ENCODE results near the gene DCST2. TPM values are rescaled to one million over a fixed set of nuclear protein-coding genes. Genes with fewer than 3 reads are reported as not detected.

Gene DCST2
- total and polyA plus RNA-seq, 2 donors from 2014 or later, result 0.43 to 1.4 TPM

DNA sequence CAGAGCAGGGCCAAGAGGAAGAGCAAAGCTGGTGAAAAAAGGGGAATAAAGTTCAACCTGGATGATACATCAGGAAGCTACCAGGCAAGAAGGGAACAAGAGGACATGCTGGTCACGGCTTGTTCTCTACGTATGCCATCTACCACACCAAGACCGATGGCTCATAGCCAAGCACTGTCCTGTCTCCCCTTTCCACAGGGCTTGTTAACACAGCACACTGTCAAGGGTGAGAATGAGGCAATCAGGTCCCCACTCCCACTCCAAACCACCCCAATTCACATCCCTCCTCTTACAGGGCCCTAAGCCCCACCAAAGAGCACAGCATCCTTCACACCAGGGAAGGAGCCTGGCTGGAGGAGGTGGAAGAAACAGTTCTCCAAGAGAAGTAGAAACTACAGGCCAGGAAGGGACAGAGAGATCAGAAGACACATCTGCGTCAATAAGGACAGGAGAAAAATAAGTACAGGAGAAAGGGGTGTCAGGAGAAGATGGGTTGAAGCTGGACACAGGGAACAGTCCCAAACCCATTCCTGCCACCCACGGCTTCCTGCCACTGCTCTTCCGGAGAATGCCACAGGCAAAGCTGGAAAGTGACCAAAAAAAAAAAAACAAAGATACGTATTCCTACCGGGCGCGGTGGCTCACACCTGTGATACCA lies 62.1 kb downstream of the DCST2 start:
- TF ChIP-seq, protein P1, sequence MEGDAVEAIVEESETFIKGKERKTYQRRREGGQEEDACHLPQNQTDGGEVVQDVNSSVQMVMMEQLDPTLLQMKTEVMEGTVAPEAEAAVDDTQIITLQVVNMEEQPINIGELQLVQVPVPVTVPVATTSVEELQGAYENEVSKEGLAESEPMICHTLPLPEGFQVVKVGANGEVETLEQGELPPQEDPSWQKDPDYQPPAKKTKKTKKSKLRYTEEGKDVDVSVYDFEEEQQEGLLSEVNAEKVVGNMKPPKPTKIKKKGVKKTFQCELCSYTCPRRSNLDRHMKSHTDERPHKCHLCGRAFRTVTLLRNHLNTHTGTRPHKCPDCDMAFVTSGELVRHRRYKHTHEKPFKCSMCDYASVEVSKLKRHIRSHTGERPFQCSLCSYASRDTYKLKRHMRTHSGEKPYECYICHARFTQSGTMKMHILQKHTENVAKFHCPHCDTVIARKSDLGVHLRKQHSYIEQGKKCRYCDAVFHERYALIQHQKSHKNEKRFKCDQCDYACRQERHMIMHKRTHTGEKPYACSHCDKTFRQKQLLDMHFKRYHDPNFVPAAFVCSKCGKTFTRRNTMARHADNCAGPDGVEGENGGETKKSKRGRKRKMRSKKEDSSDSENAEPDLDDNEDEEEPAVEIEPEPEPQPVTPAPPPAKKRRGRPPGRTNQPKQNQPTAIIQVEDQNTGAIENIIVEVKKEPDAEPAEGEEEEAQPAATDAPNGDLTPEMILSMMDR (IDR thresholded peaks at IDR 0.05; ENCODE audit: borderline replicate concordance, extremely low read depth, insufficient read depth), result no peak
- intact Hi-C loops (cut with DNase I), result no loop called here

DNA sequence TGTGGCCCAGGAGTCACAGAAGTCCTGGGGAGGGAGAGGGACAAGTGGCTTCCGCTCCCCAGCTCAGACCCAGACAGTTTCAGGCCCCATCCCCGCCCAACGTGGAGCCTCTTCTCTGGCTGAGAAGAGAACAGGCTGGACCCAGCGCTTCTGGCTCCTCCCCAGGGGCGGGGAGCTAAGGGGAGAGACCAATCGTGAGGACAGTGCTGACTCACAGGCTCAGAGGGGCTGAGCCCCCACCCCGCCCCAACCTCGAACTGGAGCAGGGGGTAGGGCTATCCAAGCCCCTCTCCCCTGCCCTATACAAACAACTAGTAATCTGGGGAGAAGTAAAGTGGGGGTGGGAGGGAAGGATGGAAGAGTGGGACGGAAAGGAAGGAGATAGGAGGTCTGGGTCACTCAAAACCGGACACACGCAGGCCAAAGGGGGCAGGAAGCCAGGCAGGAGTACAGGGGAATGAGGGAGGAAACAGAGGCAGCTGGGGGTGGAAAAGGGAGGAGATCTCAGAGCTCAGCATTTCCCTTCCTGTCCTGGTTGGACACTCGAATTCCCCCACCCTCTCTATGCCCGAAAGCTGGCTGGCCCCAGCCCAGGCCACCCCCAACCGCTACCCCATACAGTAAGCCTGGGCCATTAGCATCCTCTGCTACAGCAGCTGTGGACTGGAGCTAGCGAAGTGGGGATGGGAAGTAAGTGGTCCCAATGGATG lies 62.8 kb downstream of the DCST2 start, which contains the start of gene SHC1:
TSS of gene SHC1 (minus strand) at position 117 of the 710 bp plus-strand sequence. CDS start 221 bp downstream, outside the sequence.
- H3K4me3 ChIP-seq (ENCODE audit: low read length in 3 of 3), result peak within 1 kb of the TSS; percentile 42
- peak within 1 kb of the TSS in 2 of 3 donors; percentile 52 to 78 for H3K9ac ChIP-seq (ENCODE audit: low read length in 3 of 3)
- H3K27me3 ChIP-seq (ENCODE audit: control insufficient read depth, insufficient read depth, low read length), result no peaks in the 10 kb centered on the region
- FAIRE-seq (no peak), DNase-seq (peak; percentile 85 to 98 (median 93))
- H3K36me3 ChIP-seq (ENCODE audit: control insufficient read depth in 2 of 3, insufficient read depth in 3 of 3, low read length in 3 of 3), result peaks cover 0 to 25% (median 19%) of the 10 kb centered on the region in 3 donors
- no peaks in the 10 kb centered on the region for H3K9me3 ChIP-seq (ENCODE audit: control insufficient read depth in 2 of 3, insufficient read depth in 1 of 3, low read length in 3 of 3)
- intact Hi-C loops (cut with DNase I), result no loop called here
- peak within 1 kb of the TSS; percentile 95 to 98 for H3K27ac ChIP-seq (ENCODE audit: low read depth in 2 of 2, low read length in 2 of 2)
- peaks cover 7 to 24% (median 23%) of the 10 kb centered on the region in 3 donors for H3K4me1 ChIP-seq (ENCODE audit: control insufficient read depth in 2 of 3, insufficient read depth in 2 of 3, low read depth in 1 of 3, low read length in 3 of 3)
- TF ChIP-seq, protein P1 (IDR thresholded peaks at IDR 0.05; ENCODE audit: borderline replicate concordance, extremely low read depth, insufficient read depth), result no peak

More for the DNA sequence above, 62.1 kb downstream of the DCST2 start:
- DNase-seq (peak in 2 of 5 donors; percentile 52 to 57), FAIRE-seq (no peak)
- Histone ChIP-seq H3K27me3 (ENCODE audit: control insufficient read depth, insufficient read depth, low read length) (no peaks in the 10 kb centered on the region), H3K4me1 (ENCODE audit: control insufficient read depth in 2 of 3, insufficient read depth in 2 of 3, low read depth in 1 of 3, low read length in 3 of 3) (peaks cover 7 to 28% (median 24%) of the 10 kb centered on the region in 3 donors), H3K9me3 (ENCODE audit: control insufficient read depth in 2 of 3, insufficient read depth in 1 of 3, low read length in 3 of 3) (no peaks in the 10 kb centered on the region), H3K27ac (ENCODE audit: low read depth in 2 of 2, low read length in 2 of 2) (peak overlapping the region; percentile 95 to 98), H3K9ac (ENCODE audit: low read length in 3 of 3) (peak overlapping the region in 2 of 3 donors; percentile 52 to 78), H3K36me3 (ENCODE audit: control insufficient read depth in 2 of 3, insufficient read depth in 3 of 3, low read length in 3 of 3) (peaks cover 0 to 18% (median 17%) of the 10 kb centered on the region in 3 donors), H3K4me3 (ENCODE audit: low read length in 3 of 3) (peak overlapping the region; percentile 4 to 42 (median 42))

DNA sequence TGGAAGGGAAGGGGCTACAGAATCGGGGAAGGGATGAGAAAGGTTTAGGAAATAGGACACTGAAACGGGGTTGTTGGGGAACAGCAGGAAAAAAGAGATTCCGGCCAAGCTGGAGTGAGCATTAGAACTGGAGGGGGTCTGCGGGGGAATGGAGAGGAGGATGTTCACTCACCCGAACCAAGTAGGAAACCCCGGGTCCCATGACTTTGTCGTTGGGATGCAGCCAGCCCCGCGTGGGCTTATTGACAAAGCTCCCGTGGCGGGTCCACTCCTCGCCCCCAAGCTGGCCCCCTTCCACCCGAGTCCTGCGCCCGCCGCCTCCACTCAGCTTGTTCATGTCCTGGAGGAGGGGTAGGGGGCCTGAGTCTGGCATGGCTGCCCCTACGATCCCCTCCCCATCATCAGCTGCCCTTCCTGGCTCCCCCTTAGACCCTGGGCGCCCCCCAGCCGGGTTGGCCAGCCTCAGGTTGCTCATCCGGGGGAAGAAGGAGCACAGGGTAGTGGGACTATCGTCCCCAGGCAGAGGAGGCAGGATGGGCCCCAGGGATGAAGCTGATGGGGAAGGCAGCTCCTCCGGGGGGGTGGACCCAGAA lies 63.6 kb downstream of the DCST2 start:
- no peak for FAIRE-seq
- H3K4me3 ChIP-seq (ENCODE audit: low read length in 3 of 3), result peak overlapping the region; percentile 16 to 42 (median 42)
- TF ChIP-seq, protein P1 (IDR thresholded peaks at IDR 0.05; ENCODE audit: borderline replicate concordance, extremely low read depth, insufficient read depth), result no peak
- DNase-seq, result peak in 4 of 5 donors; percentile 17 to 84 (median 64)
- H3K9me3 ChIP-seq (ENCODE audit: control insufficient read depth in 2 of 3, insufficient read depth in 1 of 3, low read length in 3 of 3), result no peaks in the 10 kb centered on the region
- H3K4me1 ChIP-seq (ENCODE audit: control insufficient read depth in 2 of 3, insufficient read depth in 2 of 3, low read depth in 1 of 3, low read length in 3 of 3), result peaks cover 7 to 24% (median 23%) of the 10 kb centered on the region in 3 donors
- peak overlapping the region in 2 of 3 donors; percentile 51 to 78 for H3K9ac ChIP-seq (ENCODE audit: low read length in 3 of 3)
- peak overlapping the region; percentile 95 to 98 for H3K27ac ChIP-seq (ENCODE audit: low read depth in 2 of 2, low read length in 2 of 2)
- intact Hi-C loops (cut with DNase I), result no loop called here
- peaks cover 3 to 30% (median 22%) of the 10 kb centered on the region in 3 donors for H3K36me3 ChIP-seq (ENCODE audit: control insufficient read depth in 2 of 3, insufficient read depth in 3 of 3, low read length in 3 of 3)
- H3K27me3 ChIP-seq (ENCODE audit: control insufficient read depth, insufficient read depth, low read length), result no peaks in the 10 kb centered on the region
